B cell (primary cell): Measurements from ENCODE around the gene DNASE1L2. TPM values are rescaled to one million over a fixed set of nuclear protein-coding genes. Genes with fewer than 3 reads are reported as not detected.

Experiments
- ATAC-seq: fragments of 200-7000 bp; cut with Tn5 transposase; one replicate; pipeline ENCODE4 v1.10.0; 2021; ENCODE audit warnings: low read depth, mild to moderate bottlenecking, moderate number of reproducible peaks, moderate library complexity
- CTCF ChIA-PET: fragments of 350-600 bp; sonication (Branson Sonifier 250); formaldehyde crosslinking; loops from one replicate; lab custom pipeline; 2021; ENCODE audit warnings: antibody characterized with exemption, inconsistent platforms; lab: Charles Lee
- POLR2A ChIA-PET: fragments of 350-600 bp; sonication (Branson Sonifier 250); formaldehyde crosslinking; loops from one replicate; lab custom pipeline; 2021; ENCODE audit warnings: antibody characterized with exemption; lab: Charles Lee
- DNase-seq: peaks from one replicate; pipeline ENCODE4 v3.0.0; 2013
- H2AFZ ChIP-seq: 2 replicates; pipeline ENCODE4 v1.6.1; 2012; ENCODE audit warnings: mild to moderate bottlenecking, low read depth, low read length; ENCODE audit not compliant: insufficient read depth, poor library complexity, severe bottlenecking
- H3K27ac ChIP-seq, 2 donors: 1 replicate in 1 of 2; 2 replicates in 1 of 2; pipeline ENCODE4 v1.5.1; 2012 to 2013; ENCODE audit warnings: low read length in 2 of 2, mild to moderate bottlenecking in 2 of 2, moderate library complexity in 1 of 2
- H3K27me3 ChIP-seq, 4 experiments: fragments of 200-600 bp in 1 of 4; sonication (generic) in 1 of 4; replicated peaks in 1 of 4; 1 replicate in 2 of 4; 2 replicates in 2 of 4; pipeline versions ENCODE4 v1.6.1 to v1.7.0; 2013 to 2016; ENCODE audit warnings: low read length in 3 of 4, mild to moderate bottlenecking in 2 of 4, mixed read lengths in 1 of 4, moderate library complexity in 1 of 4; ENCODE audit not compliant: insufficient read depth in 4 of 4, control insufficient read depth in 3 of 4; ENCODE audit errors: control extremely low read depth in 1 of 4
- H3K36me3 ChIP-seq, 2 experiments: replicated peaks in 1 of 2; 1 replicate in 1 of 2; 2 replicates in 1 of 2; pipeline versions ENCODE4 v1.6.1 to v1.7.1; 2013; ENCODE audit warnings: low read length in 1 of 2; ENCODE audit not compliant: insufficient read depth in 2 of 2, control insufficient read depth in 1 of 2; ENCODE audit errors: control extremely low read depth in 1 of 2, extremely low read depth in 1 of 2
- H3K4me1 ChIP-seq, 2 donors: fragments of 200-600 bp in 1 of 2; sonication (generic) in 1 of 2; 1 replicate in 1 of 2; 2 replicates in 1 of 2; pipeline versions ENCODE4 v1.5.1 to v1.6.1; 2013 to 2017; ENCODE audit warnings: low read length in 2 of 2; ENCODE audit not compliant: control insufficient read depth in 2 of 2, insufficient read depth in 2 of 2
- H3K4me2 ChIP-seq: replicated peaks from 2 replicates; pipeline ENCODE3; 2012; ENCODE audit warnings: mild to moderate bottlenecking, low read depth, low read length; ENCODE audit not compliant: poor library complexity, severe bottlenecking
- H3K4me3 ChIP-seq, 5 experiments: fragments of 200-600 bp in 1 of 5; sonication (generic) in 1 of 5; 1 replicate in 3 of 5; 2 replicates in 2 of 5; pipeline versions ENCODE4 v1.5.1 to v1.7.0; 2011 to 2016; ENCODE audit warnings: low read length in 4 of 5, mild to moderate bottlenecking in 4 of 5, low read depth in 2 of 5, control low read depth in 1 of 5, moderate library complexity in 1 of 5; ENCODE audit not compliant: insufficient read depth in 1 of 5; ENCODE audit errors: control extremely low read depth in 1 of 5, extremely low read depth in 1 of 5
- H3K79me2 ChIP-seq: fragments of 200-600 bp; sonication (generic); one replicate; pipeline ENCODE4 v1.6.0; 2016; ENCODE audit warnings: low read length; ENCODE audit not compliant: control insufficient read depth, insufficient read depth
- H3K9ac ChIP-seq: fragments of 200-600 bp; sonication (generic); 2 replicates; pipeline ENCODE4 v1.6.1; 2017; ENCODE audit warnings: mild to moderate bottlenecking, low read length, moderate library complexity
- H3K9me3 ChIP-seq, 3 donors: one replicate each; pipeline versions ENCODE4 v1.6.1 to v1.7.1; 2013; ENCODE audit warnings: low read length in 2 of 3; ENCODE audit not compliant: control insufficient read depth in 2 of 3, insufficient read depth in 1 of 3; ENCODE audit errors: control extremely low read depth in 1 of 3
- H4K20me1 ChIP-seq: 2 replicates; pipeline ENCODE4 v1.6.0; 2012; ENCODE audit warnings: mild to moderate bottlenecking, low read length; ENCODE audit not compliant: insufficient read depth, control insufficient read depth, poor library complexity, severe bottlenecking
- H3K27ac Mint-ChIP-seq: one replicate; pipeline ENCODE4 v1.8.0; 2021; ENCODE audit warnings: mixed read lengths
- H3K27me3 Mint-ChIP-seq: one replicate; pipeline ENCODE4 v1.8.0; 2021; ENCODE audit warnings: mixed read lengths
- H3K4me1 Mint-ChIP-seq: one replicate; pipeline ENCODE4 v1.8.0; 2021; ENCODE audit warnings: mixed read lengths
- H3K4me3 Mint-ChIP-seq: one replicate; pipeline ENCODE4 v1.8.0; 2021; ENCODE audit warnings: mixed read lengths
- H3K9me3 Mint-ChIP-seq: one replicate; pipeline ENCODE4 v1.8.0; 2022; ENCODE audit warnings: mixed read lengths; ENCODE audit not compliant: insufficient read depth
- CTCF ChIP-seq: fragments of 200-600 bp; IDR thresholded peaks from one replicate; pipeline ENCODE4 v1.8.0; 2022; ENCODE audit warnings: antibody characterized with exemption, mild to moderate bottlenecking
- EZH2 ChIP-seq: IDR thresholded peaks from 2 replicates; pipeline ENCODE4 v1.6.1; 2012; ENCODE audit warnings: borderline replicate concordance, low read depth, mild to moderate bottlenecking, moderate library complexity, low read length; ENCODE audit not compliant: insufficient read depth, poor library complexity, severe bottlenecking
- WGBS: methylation state at CpG from one replicate; pipeline ENCODE4 v1.1.5; 2013; ENCODE audit warnings: missing lambda C conversion rate; ENCODE audit not compliant: insufficient coverage; 5-methylcytosine and 5-hydroxymethylcytosine counted together
- intact Hi-C: fragments of 100-400 bp; cut with micrococcal nuclease; formaldehyde crosslinking; loops from one replicate; pipeline ENCODE4 v1.10.0; 2022
- polyA plus RNA-seq: library from polyadenylated mRNA; depleted of rRNA; stranded (reverse); fragments of >200 nt; gene quantifications from 2 replicates; pipeline ENCODE4 v1.2.3, GENCODE V29; 2012
- total RNA-seq, 2 donors: library from RNA; stranded (reverse); fragments of 120-200 nt in 1 of 2; gene quantifications; 1 replicate in 1 of 2; 2 replicates in 1 of 2; pipeline versions ENCODE4 v1.2.3 to v1.2.4, GENCODE V29; 2013 to 2022

DNASE1L2 gene
- total and polyA plus RNA-seq, 2 donors (not counting 1 experiment from before 2014, with no cell fraction given) = 1.1 to 1.6 TPM

GRCh38 chr16:2210009-2210332 lies 26.3 kb upstream of the DNASE1L2 start:
- 97% methylated on average over 16 of the region's 17 CpGs for WGBS
- Mint-ChIP-seq H3K4me3 (no peak overlapping the region), H3K4me1 (peaks cover 30% of the 10 kb centered on the region), H3K27ac (no peak overlapping the region), H3K9me3 (no peaks in the 10 kb centered on the region), H3K27me3 (no peaks in the 10 kb centered on the region)
- H3K4me3 ChIP-seq = no peak overlapping the region
- H3K9me3 ChIP-seq = no peaks in the 10 kb centered on the region
- peaks cover 16 to 29% of the 10 kb centered on the region in 2 donors for H3K4me1 ChIP-seq
- DNase-seq = no peak
- peaks cover 0 to 37% of the 10 kb centered on the region in 2 experiments for H3K36me3 ChIP-seq
- no peak overlapping the region for H2AFZ ChIP-seq
- ATAC-seq = no peak
- ChIA-PET POLR2A (no interaction called here), CTCF (interaction anchor here (1.2 kb wide), 1 partner anchor 15 kb away, joined by 3 read pairs; no protein-coding TSS in a partner anchor)
- H3K79me2 ChIP-seq = peaks cover 25% of the 10 kb centered on the region
- H3K4me2 ChIP-seq = no peak overlapping the region
- no peaks in the 10 kb centered on the region for H3K27me3 ChIP-seq
- no peak overlapping the region for H3K27ac ChIP-seq
- no peak overlapping the region for H3K9ac ChIP-seq
- intact Hi-C loops = no loop called here
- TF ChIP-seq EZH2 = no peak
- TF ChIP-seq CTCF = no peak
- peaks cover 11% of the 10 kb centered on the region for H4K20me1 ChIP-seq

- peaks cover 33% of the 10 kb centered on the region for H3K4me1 Mint-ChIP-seq
- H3K4me3 Mint-ChIP-seq = no peak within 1 kb of the TSS
- H3K27ac ChIP-seq = no peak within 1 kb of the TSS
- H3K4me2 ChIP-seq = no peak within 1 kb of the TSS
- H3K4me3 ChIP-seq = no peak within 1 kb of the TSS
- no peaks in the 10 kb centered on the region for H3K27me3 ChIP-seq
- no peak within 1 kb of the TSS for H2AFZ ChIP-seq
- H3K36me3 ChIP-seq = peaks cover 0 to 37% of the 10 kb centered on the region in 2 experiments
- no peak for DNase-seq
- ATAC-seq = no peak
- no peak within 1 kb of the TSS for H3K9ac ChIP-seq
- CTCF ChIA-PET = interaction anchor here (1.0 to 1.2 kb wide), 2 partner anchors 16 kb away, joined by 3 read pairs; no protein-coding TSS in a partner anchor
- intact Hi-C loops = no loop called here
- H3K9me3 Mint-ChIP-seq = no peaks in the 10 kb centered on the region
- POLR2A ChIA-PET = no interaction called here
- peaks cover 11% of the 10 kb centered on the region for H4K20me1 ChIP-seq
- 85% methylated on average over 24 of the region's 24 CpGs for WGBS
- no peak within 1 kb of the TSS for H3K27ac Mint-ChIP-seq
- H3K9me3 ChIP-seq = no peaks in the 10 kb centered on the region
- TF ChIP-seq EZH2 = no peak
- TF ChIP-seq CTCF = no peak
- no peaks in the 10 kb centered on the region for H3K27me3 Mint-ChIP-seq
- peaks cover 16 to 32% of the 10 kb centered on the region in 2 donors for H3K4me1 ChIP-seq
- H3K79me2 ChIP-seq = peaks cover 25% of the 10 kb centered on the region
Measured at GRCh38 chr16:2210386-2211365, 25.6 kb upstream of the DNASE1L2 start, which contains the start of gene BRICD5. TSS of gene BRICD5 (minus strand) at chr16:2210863. CDS start at chr16:2210833, 30 bp downstream.
